Amygdala (tissue), 56 donors: Measurements from ENCODE around the gene LBHD2.
A peak's percentile ranks its signal among the peaks of the same experiment; 100 is the strongest.

ENCODE experiments used
- DNase-seq, 56 donors: peaks; one replicate each; lab custom pipeline; 2025; lab: John Stamatoyannopoulos, UW

The LBHD2 gene

GRCh38 chr14:103128631-103129300 is 44.8 kb downstream of the LBHD2 start:
- peak in 11 of 56 donors; percentile 34 to 67 (median 44) for DNase-seq

GRCh38 chr14:103129301-103130016 is 45.4 kb downstream of the LBHD2 start:
- DNase-seq: no peak

DNA sequence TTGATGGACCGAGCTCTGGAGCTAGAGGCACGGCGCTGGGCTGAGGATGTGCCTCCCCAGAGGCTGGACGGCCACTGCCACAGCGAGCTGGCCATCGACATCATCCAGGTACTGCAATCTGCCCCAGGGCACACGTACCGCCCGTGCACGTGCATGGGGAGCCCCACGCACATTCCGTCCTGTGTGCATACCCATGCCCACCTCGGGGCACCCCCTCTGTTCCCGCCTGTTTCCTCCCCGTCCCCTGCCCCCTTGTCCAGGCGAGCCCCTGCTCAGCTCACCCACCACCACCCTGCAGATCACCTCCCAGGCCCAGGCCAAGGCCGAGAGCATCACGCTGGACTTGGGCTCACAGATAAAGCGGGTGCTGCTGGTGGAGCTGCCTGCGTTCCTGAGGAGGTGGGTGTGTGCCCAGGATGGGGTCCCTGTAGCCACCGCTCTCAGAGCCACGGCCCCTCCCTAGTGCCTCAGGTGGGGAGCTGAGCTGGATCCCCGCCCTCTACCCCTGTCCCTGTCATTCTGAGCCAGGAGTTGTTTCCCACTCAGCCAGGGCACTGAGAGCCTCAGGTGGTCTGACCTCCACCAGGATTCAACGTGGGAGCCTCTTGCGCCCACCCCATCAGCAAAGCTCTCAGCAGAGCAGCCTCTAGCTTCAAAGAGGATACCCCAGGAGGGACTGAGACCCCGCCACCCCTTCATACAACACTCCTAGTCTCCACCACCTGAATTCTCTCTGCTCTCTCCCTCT is 46.2 kb downstream of the LBHD2 start:
- DNase-seq: no peak

- no peak for DNase-seq
These were observed 47.0 kb downstream of the LBHD2 start for GRCh38 chr14:103130965-103131364.

DNA sequence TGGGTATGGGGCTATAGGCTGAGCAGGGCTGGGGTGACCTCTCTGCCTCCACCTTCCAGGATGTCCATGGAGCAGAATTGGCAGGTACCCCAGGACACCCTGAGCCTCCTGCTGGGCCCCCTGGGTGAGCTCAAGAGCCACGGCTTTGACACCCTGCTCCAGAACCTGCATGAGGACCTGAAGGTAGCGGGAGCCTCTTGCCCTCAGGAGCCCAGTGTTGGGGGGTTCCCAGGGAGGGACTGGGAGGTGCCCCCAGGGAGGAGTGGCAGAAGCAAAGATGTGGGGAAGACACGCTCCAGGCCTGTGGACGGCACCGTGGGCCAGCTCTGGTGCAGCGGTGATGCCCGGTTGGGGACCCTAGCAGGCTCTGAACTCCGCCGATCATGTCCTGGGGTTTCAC is 47.6 kb downstream of the LBHD2 start:
- no peak for DNase-seq

DNA sequence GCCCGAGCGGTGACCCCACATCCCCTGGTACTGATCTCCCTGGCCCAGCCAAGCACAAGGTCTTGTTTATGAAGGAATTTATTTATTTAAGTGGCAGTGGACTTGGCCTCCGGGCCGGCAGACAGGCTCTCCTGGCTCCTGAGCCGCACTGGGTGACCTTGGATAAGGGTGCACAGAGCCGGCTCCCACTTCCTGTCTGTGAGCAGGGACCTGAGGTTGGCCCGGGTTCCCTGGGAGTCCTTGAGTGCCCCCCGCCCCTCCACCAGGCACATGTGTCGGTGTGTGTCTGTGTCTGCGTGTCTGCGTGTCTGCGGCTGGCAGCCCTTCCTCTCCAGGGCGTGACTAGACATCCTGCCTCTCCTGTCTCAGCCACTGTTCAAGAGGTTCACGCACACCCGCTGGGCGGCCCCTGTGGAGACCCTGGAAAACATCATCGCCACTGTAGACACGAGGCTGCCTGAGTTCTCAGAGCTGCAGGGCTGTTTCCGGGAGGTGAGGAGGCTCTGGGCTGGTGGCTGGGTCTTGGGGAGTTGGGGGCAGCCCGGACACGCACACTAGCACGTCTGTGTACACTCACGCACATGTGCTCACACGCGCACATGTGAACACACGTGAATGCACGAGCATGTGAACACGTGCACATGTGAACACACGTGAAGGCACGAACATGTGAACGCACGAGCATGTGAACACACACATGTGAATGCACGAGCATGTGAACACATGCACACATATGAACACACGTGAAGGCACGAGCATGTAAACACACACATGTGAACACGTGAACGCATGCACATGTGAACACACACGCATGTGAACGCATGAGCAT is 48.6 kb downstream of the LBHD2 start:
- DNase-seq: no peak

GRCh38 chr14:103133210-103134140 is 49.5 kb downstream of the LBHD2 start:
- DNase-seq: no peak

- no peak for DNase-seq
These were observed 50.4 kb downstream of the LBHD2 start for GRCh38 chr14:103134405-103134804.

- no peak for DNase-seq
These were observed 50.9 kb downstream of the LBHD2 start for GRCh38 chr14:103134919-103135318.

DNA sequence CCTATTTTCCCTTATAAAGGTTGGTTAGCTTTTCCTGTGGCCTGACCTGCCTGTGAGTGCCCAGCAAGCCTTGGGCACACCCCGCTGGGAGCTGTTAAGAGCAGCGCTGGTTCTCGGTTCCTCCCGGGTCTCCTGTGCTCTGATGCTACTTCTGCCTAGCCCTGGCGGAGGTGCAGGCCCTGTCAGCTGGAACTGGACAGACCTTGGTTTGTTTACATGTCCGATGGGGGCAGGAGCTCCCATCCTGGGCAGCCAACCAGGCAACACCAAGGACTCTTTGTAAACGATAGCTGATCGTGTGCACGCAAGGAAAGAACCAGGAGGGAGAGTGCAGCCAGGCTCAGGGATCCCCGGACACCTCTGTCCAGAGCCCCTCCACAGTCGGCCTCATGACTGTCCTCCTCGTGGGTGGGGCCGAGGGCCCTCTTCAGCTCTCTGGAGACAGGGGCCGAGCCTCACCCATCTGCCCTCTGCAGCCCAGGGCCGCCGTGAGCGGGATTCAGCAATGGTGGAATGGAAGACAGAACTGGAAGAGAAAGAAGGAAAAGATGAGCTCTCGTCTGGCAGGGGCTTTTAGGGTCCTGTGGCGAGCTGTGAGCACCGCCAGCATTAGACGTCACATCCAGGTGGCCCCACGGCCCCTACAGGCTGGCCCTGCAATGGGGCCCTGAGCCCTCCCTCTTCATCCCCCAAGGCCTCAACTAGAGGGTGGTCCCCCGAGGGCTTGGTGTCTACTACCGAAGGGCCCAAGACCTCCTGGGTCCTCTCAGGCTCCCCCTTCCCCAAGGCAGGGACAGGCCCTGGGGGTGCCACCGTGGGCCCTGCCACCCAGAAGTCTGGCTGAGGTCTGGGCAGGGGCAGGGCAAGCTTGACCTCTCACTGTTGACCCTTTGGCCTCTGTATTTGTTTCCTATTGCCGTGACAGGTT is 51.6 kb downstream of the LBHD2 start:
- DNase-seq: no peak

GRCh38 chr14:103136388-103137271 is 52.6 kb downstream of the LBHD2 start:
- DNase-seq: peak in 2 of 56 donors; percentile 7 to 17

- no peak for DNase-seq
These were observed 53.8 kb downstream of the LBHD2 start for GRCh38 chr14:103137689-103138300.

DNA sequence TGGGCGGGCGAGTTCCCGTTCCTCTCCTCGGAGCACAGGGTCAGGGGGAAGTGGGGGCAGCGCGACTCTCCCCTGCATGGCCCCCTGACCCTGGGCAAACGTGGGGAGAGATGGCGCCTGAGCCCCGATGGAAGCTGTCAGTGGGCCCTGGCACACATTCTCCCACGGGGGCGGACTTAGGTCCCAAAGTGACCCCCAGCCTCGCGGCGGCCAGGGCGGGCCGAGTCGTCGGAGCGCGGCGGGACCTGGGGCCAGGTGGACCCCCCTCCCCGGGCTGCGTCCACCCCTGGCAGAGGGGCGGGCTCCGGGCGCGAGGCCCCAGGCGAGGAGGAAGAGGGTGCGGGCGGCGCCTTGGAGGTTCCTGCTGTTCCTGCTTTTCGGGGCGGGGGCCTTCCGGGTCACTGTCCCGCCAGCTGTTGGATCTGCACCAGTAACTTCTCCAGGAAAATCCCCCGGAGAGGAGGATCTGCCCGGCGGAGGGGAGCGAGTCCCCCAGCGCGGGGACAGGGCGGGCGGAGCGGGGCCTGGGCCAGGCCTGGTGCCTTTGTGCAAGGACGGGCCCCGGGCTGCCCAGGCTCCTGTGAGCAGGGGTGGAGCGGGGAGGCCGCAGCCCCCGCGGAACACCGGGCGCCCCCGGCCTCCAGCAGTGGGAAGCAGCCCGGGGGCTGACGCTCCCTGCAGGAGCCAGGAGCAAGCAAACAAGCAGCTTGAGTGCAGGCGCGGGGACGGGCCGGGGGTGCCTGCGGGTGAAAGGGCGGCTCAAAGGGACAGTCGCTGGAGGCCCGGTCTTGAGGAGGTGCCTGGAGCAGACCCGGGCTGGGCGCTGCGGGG is 54.5 kb downstream of the LBHD2 start:
- no peak for DNase-seq

- DNase-seq: no peak
These were observed 55.4 kb downstream of the LBHD2 start for GRCh38 chr14:103139132-103140025.
